GM18502 (cell line): Measurements from ENCODE around the gene TACC2.
"Not testable (repeated sequence)": the region's sequence is repeated elsewhere in the genome, so short reads cannot be mapped to it uniquely, and the experiment has no call there.

Experiments used
- ATAC-seq: cut with Tn5 transposase; IDR thresholded peaks from one replicate; pipeline ENCODE4 v1.9.1; 2021; ENCODE audit warnings: mild to moderate bottlenecking; ENCODE audit not compliant: unreplicated experiment, poor library complexity

Gene TACC2

GRCh38 chr10:122086416-122087240, 97.7 kb downstream of the TACC2 start:
- ATAC-seq, result no peak

GRCh38 chr10:122087436-122087835, 98.5 kb downstream of the TACC2 start:
- ATAC-seq, result no peak

GRCh38 chr10:122089311-122090017, 100.5 kb downstream of the TACC2 start:
- ATAC-seq, result no peak

- ATAC-seq, result no peak
Measured at GRCh38 chr10:122091722-122092121, 102.8 kb downstream of the TACC2 start.

- no peak for ATAC-seq
Measured at GRCh38 chr10:122093076-122093475, 104.1 kb downstream of the TACC2 start.

- ATAC-seq, result not testable (repeated sequence)
Measured at GRCh38 chr10:122096181-122096580, 107.2 kb downstream of the TACC2 start.

GRCh38 chr10:122096705-122097104, 107.7 kb downstream of the TACC2 start:
- ATAC-seq, result no peak

GRCh38 chr10:122097935-122098334, 109.0 kb downstream of the TACC2 start:
- ATAC-seq, result no peak

GRCh38 chr10:122098924-122099323, 110.0 kb downstream of the TACC2 start:
- no peak for ATAC-seq

- ATAC-seq, result no peak
Measured at GRCh38 chr10:122099562-122099961, 110.6 kb downstream of the TACC2 start.

GRCh38 chr10:122102146-122102868, 113.3 kb downstream of the TACC2 start:
- no peak for ATAC-seq

GRCh38 chr10:122102869-122103525, 114.0 kb downstream of the TACC2 start:
- no peak for ATAC-seq

GRCh38 chr10:122103592-122103991, 114.6 kb downstream of the TACC2 start:
- no peak for ATAC-seq

- ATAC-seq, result not testable (repeated sequence)
Measured at GRCh38 chr10:122108786-122109185, 119.8 kb downstream of the TACC2 start.

GRCh38 chr10:122112021-122112616, 123.2 kb downstream of the TACC2 start:
- no peak for ATAC-seq

GRCh38 chr10:122112625-122113160, 123.7 kb downstream of the TACC2 start:
- no peak for ATAC-seq

- no peak for ATAC-seq
Measured at GRCh38 chr10:122113161-122113944, 124.4 kb downstream of the TACC2 start.

- ATAC-seq, result no peak
Measured at GRCh38 chr10:122113945-122114747, 125.2 kb downstream of the TACC2 start.
